ENCODE results near the gene DYNLT2B.
"Not testable (repeated sequence)": the region's sequence is repeated elsewhere in the genome, so short reads cannot be mapped to it uniquely, and the experiment has no call there.

DYNLT2B gene

DNA sequence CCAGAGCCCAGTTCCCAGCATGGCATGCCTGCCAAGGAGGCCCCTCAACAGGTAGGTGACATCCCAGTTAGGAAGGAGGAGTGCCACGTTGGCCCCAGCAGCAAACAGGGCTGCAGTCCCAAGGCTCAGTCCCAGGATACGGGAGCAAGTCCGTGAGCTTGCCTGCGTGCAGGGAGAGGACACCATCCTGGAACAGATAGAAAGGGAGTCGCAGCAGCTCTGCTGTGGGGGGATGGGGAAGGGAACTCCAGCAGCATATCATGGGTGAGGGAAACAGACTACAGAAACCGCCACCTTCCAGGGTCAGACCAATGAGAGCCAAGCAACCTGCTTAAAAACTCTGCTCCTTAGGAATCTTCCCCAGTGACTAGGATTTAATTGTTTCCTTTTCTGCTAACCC lies 9.4 kb upstream of the DYNLT2B start:
- WGBS (ENCODE audit: insufficient coverage, insufficient read length): no CpG with 5 or more reads among the region's 6 CpGs
- no peak for DNase-seq (ENCODE audit: low read depth, low spot score)
- no peaks in the 10 kb centered on the region for H3K36me3 ChIP-seq (ENCODE audit: control insufficient read depth, insufficient read depth, low read length)

DNA sequence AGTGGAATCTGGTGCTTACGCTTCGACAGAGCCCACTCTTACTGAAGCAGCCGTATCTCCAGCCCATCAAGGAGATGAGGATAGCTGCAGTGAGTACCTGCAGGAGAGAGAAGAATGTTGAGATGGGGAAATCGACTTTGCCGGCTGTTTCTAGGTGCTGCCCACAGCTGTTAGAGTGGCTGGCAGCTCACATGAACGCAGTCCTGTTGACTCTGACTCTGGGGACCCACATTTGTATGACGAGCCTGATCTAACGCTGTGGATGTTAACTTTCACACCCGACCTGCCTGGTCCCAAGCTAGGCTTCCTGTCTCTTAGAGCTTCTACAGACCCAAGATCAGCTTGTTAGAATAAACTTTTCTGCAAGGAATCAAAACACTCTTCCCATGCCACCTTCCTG lies 8.9 kb upstream of the DYNLT2B start:
- DNase-seq (ENCODE audit: low read depth, low spot score): no peak
- Histone ChIP-seq H3K4me3 (ENCODE audit: low read length) (no peak overlapping the region), H3K36me3 (ENCODE audit: control insufficient read depth, insufficient read depth, low read length) (no peaks in the 10 kb centered on the region), H3K27ac (ENCODE audit: low read length) (no peak overlapping the region), H3K4me1 (ENCODE audit: control insufficient read depth, insufficient read depth, low read length) (0 out of 2 replicates have a peak, but pooled peaks cover 2% of the 10 kb centered on the region), H3K9me3 (ENCODE audit: control insufficient read depth, insufficient read depth, low read length) (no peaks in the 10 kb centered on the region), H3K27me3 (ENCODE audit: control insufficient read depth, insufficient read depth, low read length) (no peaks in the 10 kb centered on the region)
- WGBS (ENCODE audit: insufficient coverage, insufficient read length): no CpG with 5 or more reads among the region's 9 CpGs

More for the DNA sequence above, 9.4 kb upstream of the DYNLT2B start:
- no peak overlapping the region for H3K27ac ChIP-seq (ENCODE audit: low read length)
- no peaks in the 10 kb centered on the region for H3K9me3 ChIP-seq (ENCODE audit: control insufficient read depth, insufficient read depth, low read length)
- no peak overlapping the region for H3K4me3 ChIP-seq (ENCODE audit: low read length)
- 0 out of 2 replicates have a peak, but pooled peaks cover 2% of the 10 kb centered on the region for H3K4me1 ChIP-seq (ENCODE audit: control insufficient read depth, insufficient read depth, low read length)
- H3K27me3 ChIP-seq (ENCODE audit: control insufficient read depth, insufficient read depth, low read length): no peaks in the 10 kb centered on the region

DNA sequence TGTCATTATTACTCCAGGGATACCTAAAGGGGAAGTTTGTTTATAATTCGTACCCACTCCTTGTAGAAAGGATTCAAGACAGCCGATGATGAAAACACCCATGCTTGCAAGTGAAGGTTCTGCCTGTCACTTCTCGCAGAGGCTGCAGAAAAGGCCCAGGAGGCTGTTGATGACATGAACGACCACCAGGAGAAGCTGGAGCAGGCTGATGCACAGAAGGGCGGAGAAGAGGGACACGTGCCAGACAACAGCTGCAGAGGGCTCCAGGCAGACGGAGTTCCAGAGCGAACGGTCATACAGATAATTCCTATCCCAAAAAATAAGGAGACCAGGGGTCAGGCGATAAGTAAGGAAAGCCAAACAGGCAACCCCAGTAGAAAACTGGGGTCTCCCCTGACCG lies 5.7 kb upstream of the DYNLT2B start:
- Histone ChIP-seq H3K27ac (ENCODE audit: low read length) (no peak overlapping the region), H3K9me3 (ENCODE audit: control insufficient read depth, insufficient read depth, low read length) (no peaks in the 10 kb centered on the region), H3K4me1 (ENCODE audit: control insufficient read depth, insufficient read depth, low read length) (0 out of 2 replicates have a peak, but pooled peaks cover 2% of the 10 kb centered on the region), H3K4me3 (ENCODE audit: low read length) (no peak overlapping the region), H3K36me3 (ENCODE audit: control insufficient read depth, insufficient read depth, low read length) (no peaks in the 10 kb centered on the region), H3K27me3 (ENCODE audit: control insufficient read depth, insufficient read depth, low read length) (no peaks in the 10 kb centered on the region)
- no CpG with 5 or more reads among the region's 11 CpGs for WGBS (ENCODE audit: insufficient coverage, insufficient read length)
- no peak for DNase-seq (ENCODE audit: low read depth, low spot score)

DNA sequence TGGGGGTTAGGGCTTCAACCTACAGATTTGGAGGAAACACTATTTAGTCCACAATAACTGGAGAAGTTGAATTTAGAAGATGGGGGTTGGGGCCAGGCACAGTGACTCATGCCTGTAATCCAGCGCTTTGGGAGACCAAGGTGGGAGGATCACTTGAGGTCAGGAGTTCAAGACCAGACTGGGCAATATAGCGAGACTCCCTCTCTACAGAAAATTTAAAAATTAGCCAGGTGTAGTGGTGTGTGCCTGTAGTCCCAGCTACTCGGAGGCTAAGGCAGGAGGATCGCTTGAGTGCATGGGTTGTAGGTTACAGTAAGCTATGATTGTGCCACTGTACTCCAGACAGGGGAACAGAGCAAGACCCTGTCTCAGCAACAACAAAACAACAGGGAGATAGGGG lies 5.0 kb upstream of the DYNLT2B start:
- Histone ChIP-seq H3K4me3 (ENCODE audit: low read length) (no peak overlapping the region), H3K4me1 (ENCODE audit: control insufficient read depth, insufficient read depth, low read length) (0 out of 2 replicates have a peak, but pooled peaks cover 2% of the 10 kb centered on the region), H3K36me3 (ENCODE audit: control insufficient read depth, insufficient read depth, low read length) (no peaks in the 10 kb centered on the region), H3K27ac (ENCODE audit: low read length) (no peak overlapping the region), H3K27me3 (ENCODE audit: control insufficient read depth, insufficient read depth, low read length) (no peaks in the 10 kb centered on the region), H3K9me3 (ENCODE audit: control insufficient read depth, insufficient read depth, low read length) (no peaks in the 10 kb centered on the region)
- no peak for DNase-seq (ENCODE audit: low read depth, low spot score)
- WGBS (ENCODE audit: insufficient coverage, insufficient read length): no CpG with 5 or more reads among the region's 4 CpGs

DNA sequence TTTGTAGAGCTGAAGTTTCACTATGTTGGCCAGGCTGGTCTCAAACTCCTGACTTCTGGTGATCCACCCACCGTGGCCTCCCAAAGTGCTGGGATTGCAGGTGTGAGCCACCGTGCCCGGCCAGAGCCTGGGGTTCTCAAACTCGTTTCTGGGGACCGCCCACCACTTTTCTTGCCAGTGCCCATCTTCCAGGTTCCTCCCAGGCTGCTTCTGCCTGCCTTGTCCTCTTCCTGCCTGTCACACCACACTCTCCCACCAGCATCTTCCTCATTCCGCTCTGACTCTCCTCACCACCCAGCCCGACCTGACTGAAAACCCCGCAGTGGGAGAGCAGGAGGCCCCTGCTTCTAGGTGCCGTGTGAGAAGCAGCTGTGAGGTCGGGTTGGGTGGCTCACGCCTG lies 3.1 kb upstream of the DYNLT2B start:
- H3K4me3 ChIP-seq (ENCODE audit: low read length): no peak overlapping the region
- H3K36me3 ChIP-seq (ENCODE audit: control insufficient read depth, insufficient read depth, low read length): no peaks in the 10 kb centered on the region
- DNase-seq (ENCODE audit: low read depth, low spot score): no peak
- no peaks in the 10 kb centered on the region for H3K4me1 ChIP-seq (ENCODE audit: control insufficient read depth, insufficient read depth, low read length)
- no peaks in the 10 kb centered on the region for H3K27me3 ChIP-seq (ENCODE audit: control insufficient read depth, insufficient read depth, low read length)
- no CpG with 5 or more reads among the region's 11 CpGs for WGBS (ENCODE audit: insufficient coverage, insufficient read length)
- no peak overlapping the region for H3K27ac ChIP-seq (ENCODE audit: low read length)
- H3K9me3 ChIP-seq (ENCODE audit: control insufficient read depth, insufficient read depth, low read length): no peaks in the 10 kb centered on the region

DNA sequence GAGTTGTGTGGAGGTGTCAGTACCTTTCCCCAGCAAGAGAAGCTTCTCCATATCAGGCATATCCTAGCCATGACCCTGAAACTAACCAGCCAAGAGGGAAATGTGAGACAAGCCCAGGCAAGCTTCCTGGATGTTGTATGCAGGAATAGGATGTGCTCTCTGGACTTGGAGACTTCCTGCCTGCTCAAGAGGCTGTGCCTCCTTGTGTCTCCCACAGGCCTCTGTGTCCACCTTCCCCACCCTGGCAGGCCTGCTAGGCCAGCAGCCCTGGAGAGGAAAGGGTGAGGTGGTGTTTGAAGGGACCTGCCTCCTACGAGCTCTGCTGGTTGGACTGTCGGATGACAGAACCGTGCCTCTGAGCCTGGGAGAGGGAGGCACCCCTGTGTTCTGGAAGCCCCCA lies 2.1 kb upstream of the DYNLT2B start:
- no CpG with 5 or more reads among the region's 3 CpGs for WGBS (ENCODE audit: insufficient coverage, insufficient read length)
- Histone ChIP-seq H3K4me1 (ENCODE audit: control insufficient read depth, insufficient read depth, low read length) (no peaks in the 10 kb centered on the region), H3K9me3 (ENCODE audit: control insufficient read depth, insufficient read depth, low read length) (no peaks in the 10 kb centered on the region), H3K36me3 (ENCODE audit: control insufficient read depth, insufficient read depth, low read length) (no peaks in the 10 kb centered on the region), H3K27ac (ENCODE audit: low read length) (no peak overlapping the region), H3K27me3 (ENCODE audit: control insufficient read depth, insufficient read depth, low read length) (no peaks in the 10 kb centered on the region), H3K4me3 (ENCODE audit: low read length) (no peak overlapping the region)
- DNase-seq (ENCODE audit: low read depth, low spot score): no peak

DNA sequence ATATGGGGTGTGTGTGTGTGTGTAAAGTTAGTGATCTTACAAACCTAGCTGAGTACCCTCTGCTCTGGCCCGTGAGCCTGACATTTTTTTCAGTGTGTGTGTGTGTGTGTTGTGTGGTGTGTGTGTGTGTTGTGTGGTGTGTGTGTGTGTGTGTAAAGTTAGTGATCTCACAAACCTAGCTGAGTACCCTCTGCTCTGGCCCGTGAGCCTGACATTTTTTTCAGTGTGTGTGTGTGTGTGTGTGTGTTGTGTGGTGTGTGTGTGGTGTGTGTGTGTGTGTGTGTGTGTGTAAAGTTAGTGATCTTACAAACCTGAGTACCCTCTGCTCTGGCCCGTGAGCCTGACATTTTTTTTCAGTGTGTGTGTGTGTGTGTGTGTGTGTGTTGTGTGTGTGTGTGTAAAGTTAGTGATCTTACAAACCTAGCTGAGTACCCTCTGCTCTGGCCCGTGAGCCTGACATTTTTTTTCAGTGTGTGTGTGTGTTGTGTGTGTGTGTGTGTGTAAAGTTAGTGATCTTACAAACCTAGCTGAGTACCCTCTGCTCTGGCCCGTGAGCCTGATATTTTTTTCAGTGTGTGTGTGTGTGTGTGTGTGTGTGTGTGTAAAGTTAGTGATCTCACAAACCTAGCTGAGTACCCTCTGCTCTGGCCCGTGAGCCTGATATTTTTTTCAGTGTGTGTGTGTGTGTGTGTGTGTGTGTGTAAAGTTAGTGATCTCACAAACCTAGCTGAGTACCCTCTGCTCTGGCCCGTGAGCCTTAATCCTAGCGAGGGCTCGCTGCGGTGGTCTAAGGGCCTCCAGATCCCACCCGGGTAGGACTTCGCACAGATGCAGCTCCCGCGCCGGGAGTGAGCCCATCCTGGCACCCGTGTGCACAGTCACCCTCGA lies 997 bp downstream of the DYNLT2B start:
- not testable (repeated sequence) for H3K27ac ChIP-seq (ENCODE audit: low read length); H3K9me3 ChIP-seq (ENCODE audit: control insufficient read depth, insufficient read depth, low read length)
- WGBS (ENCODE audit: insufficient coverage, insufficient read length): no CpG with 5 or more reads among the region's 17 CpGs

DNA sequence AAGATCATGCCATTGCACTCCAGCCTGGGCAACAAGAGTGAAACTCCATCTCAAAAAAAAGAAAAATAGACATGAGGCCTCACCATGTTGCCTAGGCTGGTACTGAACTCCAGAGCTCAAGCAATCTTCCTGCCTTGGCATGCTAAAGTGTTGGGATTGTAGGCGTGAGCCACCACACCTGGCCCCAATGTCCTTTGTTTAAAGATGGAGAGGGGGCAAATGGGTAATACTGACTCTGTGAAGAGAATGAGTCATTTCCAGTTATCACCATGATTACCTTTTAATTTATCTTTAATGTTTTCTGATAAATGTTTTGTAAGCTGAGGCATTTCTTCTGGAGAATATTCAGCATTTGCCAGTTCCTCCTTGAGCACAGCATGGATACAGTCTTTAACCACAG lies 2.2 kb downstream of the DYNLT2B start:
- no peak for DNase-seq (ENCODE audit: low read depth, low spot score)
- no CpG with 5 or more reads among the region's 1 CpG for WGBS (ENCODE audit: insufficient coverage, insufficient read length)

More for the DNA sequence above, 997 bp downstream of the DYNLT2B start:
- H3K4me1 ChIP-seq (ENCODE audit: control insufficient read depth, insufficient read depth, low read length); DNase-seq (ENCODE audit: low read depth, low spot score); H3K27me3 ChIP-seq (ENCODE audit: control insufficient read depth, insufficient read depth, low read length); H3K36me3 ChIP-seq (ENCODE audit: control insufficient read depth, insufficient read depth, low read length): not testable (repeated sequence)
- peak overlapping the region; percentile 93 for H3K4me3 ChIP-seq (ENCODE audit: low read length)

DNA sequence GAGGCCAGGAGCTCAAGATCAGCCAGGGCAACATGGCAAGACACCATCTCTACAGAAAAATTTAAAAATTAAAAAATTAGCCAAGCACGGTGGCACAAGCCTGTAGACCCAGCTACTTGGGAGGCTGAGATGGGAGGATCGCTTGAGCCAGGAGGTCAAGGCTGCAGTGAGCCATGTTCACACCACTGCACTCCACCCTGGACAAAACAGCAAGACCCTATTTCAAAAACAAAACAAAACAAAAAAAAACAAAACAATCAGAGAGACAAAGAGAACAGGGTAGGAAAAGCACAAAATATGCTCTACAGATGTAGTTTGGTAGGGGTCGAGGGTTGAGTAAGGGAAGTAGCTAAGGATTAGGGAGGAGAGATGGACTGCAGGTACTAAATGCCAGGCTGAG lies 3.4 kb downstream of the DYNLT2B start:
- Histone ChIP-seq H3K9me3 (ENCODE audit: control insufficient read depth, insufficient read depth, low read length) (no peaks in the 10 kb centered on the region), H3K27me3 (ENCODE audit: control insufficient read depth, insufficient read depth, low read length) (no peaks in the 10 kb centered on the region), H3K27ac (ENCODE audit: low read length) (no peak overlapping the region), H3K36me3 (ENCODE audit: control insufficient read depth, insufficient read depth, low read length) (no peaks in the 10 kb centered on the region), H3K4me1 (ENCODE audit: control insufficient read depth, insufficient read depth, low read length) (no peaks in the 10 kb centered on the region), H3K4me3 (ENCODE audit: low read length) (no peak overlapping the region)
- DNase-seq (ENCODE audit: low read depth, low spot score): no peak
- no CpG with 5 or more reads among the region's 3 CpGs for WGBS (ENCODE audit: insufficient coverage, insufficient read length)

More for the DNA sequence above, 2.2 kb downstream of the DYNLT2B start:
- Histone ChIP-seq H3K27ac (ENCODE audit: low read length) (no peak overlapping the region), H3K27me3 (ENCODE audit: control insufficient read depth, insufficient read depth, low read length) (no peaks in the 10 kb centered on the region), H3K9me3 (ENCODE audit: control insufficient read depth, insufficient read depth, low read length) (no peaks in the 10 kb centered on the region), H3K4me3 (ENCODE audit: low read length) (no peak overlapping the region), H3K36me3 (ENCODE audit: control insufficient read depth, insufficient read depth, low read length) (no peaks in the 10 kb centered on the region), H3K4me1 (ENCODE audit: control insufficient read depth, insufficient read depth, low read length) (no peaks in the 10 kb centered on the region)

DNA sequence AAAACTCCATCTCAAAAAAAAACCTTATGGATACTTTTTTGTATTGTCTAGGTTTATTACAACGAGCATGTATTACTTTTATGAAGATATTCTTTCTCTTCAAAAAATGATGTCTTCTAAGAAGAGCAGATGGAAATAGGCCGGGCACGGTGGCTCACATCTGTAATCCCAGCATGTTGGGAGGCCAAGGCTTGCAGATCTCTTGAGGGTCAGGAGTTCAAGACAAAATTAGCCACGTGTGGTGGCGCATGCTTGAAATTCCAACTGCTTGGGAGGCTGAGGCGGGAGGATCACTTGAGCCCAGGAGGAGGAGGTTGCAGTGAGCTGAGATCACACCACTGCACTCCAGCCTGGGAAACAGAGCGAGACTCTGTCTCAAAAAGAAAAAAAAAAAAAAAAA lies 4.0 kb downstream of the DYNLT2B start:
- WGBS (ENCODE audit: insufficient coverage, insufficient read length): no CpG with 5 or more reads among the region's 7 CpGs
- H3K9me3 ChIP-seq (ENCODE audit: control insufficient read depth, insufficient read depth, low read length); DNase-seq (ENCODE audit: low read depth, low spot score); H3K4me1 ChIP-seq (ENCODE audit: control insufficient read depth, insufficient read depth, low read length); H3K4me3 ChIP-seq (ENCODE audit: low read length); H3K36me3 ChIP-seq (ENCODE audit: control insufficient read depth, insufficient read depth, low read length); H3K27me3 ChIP-seq (ENCODE audit: control insufficient read depth, insufficient read depth, low read length); H3K27ac ChIP-seq (ENCODE audit: low read length): not testable (repeated sequence)

DNA sequence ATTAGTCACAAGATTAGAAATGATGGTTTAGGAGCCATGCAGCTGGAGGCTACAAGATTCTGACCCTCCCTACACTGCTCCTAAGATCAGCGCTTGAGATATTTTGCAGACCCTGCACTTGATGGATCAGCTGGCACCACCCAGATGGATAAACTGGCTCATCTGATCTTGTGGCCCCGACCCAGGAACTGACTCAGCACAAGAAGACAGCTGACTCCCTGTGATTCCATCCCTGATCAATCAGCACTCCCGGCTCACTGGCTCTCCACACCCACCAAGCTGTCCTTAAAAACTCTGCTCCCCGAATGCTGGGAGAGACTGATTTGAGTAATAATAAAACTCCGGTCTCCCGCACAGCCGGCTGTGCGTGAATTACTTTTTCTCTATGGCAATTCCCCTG lies 15.1 kb downstream of the DYNLT2B start:
- not testable (repeated sequence) for H3K4me1 ChIP-seq (ENCODE audit: control insufficient read depth, insufficient read depth, low read length); H3K27ac ChIP-seq (ENCODE audit: low read length); DNase-seq (ENCODE audit: low read depth, low spot score); H3K27me3 ChIP-seq (ENCODE audit: control insufficient read depth, insufficient read depth, low read length); H3K36me3 ChIP-seq (ENCODE audit: control insufficient read depth, insufficient read depth, low read length); H3K9me3 ChIP-seq (ENCODE audit: control insufficient read depth, insufficient read depth, low read length); H3K4me3 ChIP-seq (ENCODE audit: low read length)
- WGBS (ENCODE audit: insufficient coverage, insufficient read length): no CpG with 5 or more reads among the region's 8 CpGs
